ENCODE measurements around the gene BSDC1. TPM values are rescaled to one million over a fixed set of nuclear protein-coding genes. Genes with fewer than 3 reads are reported as not detected.

BSDC1 gene
- total and polyA plus RNA-seq, 2 of the 13 experiments (the other 11 are each of a cell fraction or from before 2014, with no cell fraction given), result 40.3 to 64.2 TPM

DNA sequence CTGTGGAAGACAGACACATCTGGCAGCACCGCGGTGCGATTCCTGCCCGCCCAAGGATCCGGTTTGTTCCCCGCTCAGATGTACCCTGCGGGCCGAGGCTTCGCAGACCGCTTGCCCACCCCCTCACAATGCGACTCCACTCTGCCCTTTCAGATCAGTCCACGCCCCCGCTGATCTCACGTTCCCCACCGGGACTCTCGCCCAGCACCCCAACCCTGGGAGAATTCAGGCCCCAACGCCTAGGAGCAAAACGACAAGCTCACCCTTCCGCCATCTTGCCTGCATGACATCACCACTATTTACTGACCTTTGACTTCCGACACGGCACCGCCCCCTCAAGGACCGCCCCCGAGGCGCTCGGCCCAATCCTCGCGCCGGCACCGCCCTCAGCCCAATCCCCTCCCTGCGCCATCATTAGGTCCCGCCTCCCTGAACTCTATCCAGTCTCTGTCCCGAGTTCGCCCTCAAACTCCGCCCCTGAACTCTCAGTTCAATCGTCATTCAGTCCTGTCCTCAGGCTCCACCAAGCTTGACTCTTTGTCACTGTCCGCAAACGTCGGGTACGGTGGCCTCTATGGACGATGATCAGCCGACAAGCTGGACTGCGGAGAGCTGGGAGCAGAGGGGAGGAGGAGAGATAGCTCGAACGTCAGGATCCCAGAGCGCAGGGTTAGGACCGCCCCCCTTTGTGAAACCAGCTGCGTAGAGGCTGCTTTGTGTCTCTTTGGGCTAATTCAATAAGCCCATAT is at the start of gene BSDC1 (continued):
- TF ChIP-seq ELF1 (CRISPR knock-in tag; IDR thresholded peaks at IDR 0.05) (peak; percentile 54), SP1 (IDR thresholded peaks at IDR 0.05) (peak; percentile 72; the same call in 1 of the 2 replicates), SP1 (CRISPR knock-in tag; IDR thresholded peaks at IDR 0.05) (peak; percentile 81), REL (CRISPR knock-in tag; conservative IDR thresholded peaks at IDR 0.05) (0 out of 2 replicates have a peak, but pooled peaks have one; percentile 19), NBN (conservative IDR thresholded peaks at IDR 0.05) (no peak), ZNF572 (CRISPR knock-in tag; IDR thresholded peaks at IDR 0.05) (0 out of 2 replicates have a peak, but pooled peaks have one; percentile 12), ELF4 (CRISPR knock-in tag; IDR thresholded peaks at IDR 0.05; ENCODE audit: borderline replicate concordance) (no peak; the same call in 1 of the 2 replicates), PLRG1 (conservative IDR thresholded peaks at IDR 0.05) (no peak), ONECUT2 (CRISPR knock-in tag; IDR thresholded peaks at IDR 0.05) (no peak), SP4 (CRISPR knock-in tag; IDR thresholded peaks at IDR 0.05) (peak; percentile 93), ZNF121 (CRISPR knock-in tag; IDR thresholded peaks at IDR 0.05) (0 out of 2 replicates have a peak, but pooled peaks have one; percentile 8), ZNF501 (CRISPR knock-in tag; IDR thresholded peaks at IDR 0.05) (peak; percentile 71; the same call in 1 of the 2 replicates), ZNF891 (CRISPR knock-in tag; IDR thresholded peaks at IDR 0.05) (0 out of 2 replicates have a peak, but pooled peaks have one; percentile 16), JUNB (CRISPR knock-in tag; IDR thresholded peaks at IDR 0.05; ENCODE audit: borderline replicate concordance) (peak; percentile 60; the same call in 1 of the 2 replicates), NFE2 (CRISPR knock-in tag; IDR thresholded peaks at IDR 0.05) (no peak), HOXA7 (CRISPR knock-in tag; IDR thresholded peaks at IDR 0.05) (no peak), RBAK (CRISPR knock-in tag; IDR thresholded peaks at IDR 0.05) (peak; percentile 80; the same call in 1 of the 2 replicates), ZNF792 (CRISPR knock-in tag; IDR thresholded peaks at IDR 0.05) (peak; percentile 88)
- TF ChIP-seq, protein P1, sequence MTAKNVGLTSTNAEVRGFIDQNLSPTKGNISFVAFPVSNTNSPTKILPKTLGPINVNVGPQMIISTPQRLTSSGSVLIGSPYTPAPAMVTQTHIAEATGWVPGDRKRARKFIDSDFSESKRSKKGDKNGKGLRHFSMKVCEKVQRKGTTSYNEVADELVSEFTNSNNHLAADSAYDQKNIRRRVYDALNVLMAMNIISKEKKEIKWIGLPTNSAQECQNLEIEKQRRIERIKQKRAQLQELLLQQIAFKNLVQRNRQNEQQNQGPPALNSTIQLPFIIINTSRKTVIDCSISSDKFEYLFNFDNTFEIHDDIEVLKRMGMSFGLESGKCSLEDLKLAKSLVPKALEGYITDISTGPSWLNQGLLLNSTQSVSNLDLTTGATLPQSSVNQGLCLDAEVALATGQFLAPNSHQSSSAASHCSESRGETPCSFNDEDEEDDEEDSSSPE (CRISPR knock-in tag; IDR thresholded peaks at IDR 0.05), result no peak
- TF ChIP-seq, protein P2, sequence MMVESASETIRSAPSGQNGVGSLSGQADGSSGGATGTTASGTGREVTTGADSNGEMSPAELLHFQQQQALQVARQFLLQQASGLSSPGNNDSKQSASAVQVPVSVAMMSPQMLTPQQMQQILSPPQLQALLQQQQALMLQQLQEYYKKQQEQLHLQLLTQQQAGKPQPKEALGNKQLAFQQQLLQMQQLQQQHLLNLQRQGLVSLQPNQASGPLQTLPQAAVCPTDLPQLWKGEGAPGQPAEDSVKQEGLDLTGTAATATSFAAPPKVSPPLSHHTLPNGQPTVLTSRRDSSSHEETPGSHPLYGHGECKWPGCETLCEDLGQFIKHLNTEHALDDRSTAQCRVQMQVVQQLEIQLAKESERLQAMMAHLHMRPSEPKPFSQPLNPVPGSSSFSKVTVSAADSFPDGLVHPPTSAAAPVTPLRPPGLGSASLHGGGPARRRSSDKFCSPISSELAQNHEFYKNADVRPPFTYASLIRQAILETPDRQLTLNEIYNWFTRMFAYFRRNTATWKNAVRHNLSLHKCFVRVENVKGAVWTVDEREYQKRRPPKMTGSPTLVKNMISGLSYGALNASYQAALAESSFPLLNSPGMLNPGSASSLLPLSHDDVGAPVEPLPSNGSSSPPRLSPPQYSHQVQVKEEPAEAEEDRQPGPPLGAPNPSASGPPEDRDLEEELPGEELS (CRISPR knock-in tag; IDR thresholded peaks at IDR 0.05), result 0 out of 2 replicates have a peak, but pooled peaks have one; percentile 8
- TF ChIP-seq, protein P3, sequence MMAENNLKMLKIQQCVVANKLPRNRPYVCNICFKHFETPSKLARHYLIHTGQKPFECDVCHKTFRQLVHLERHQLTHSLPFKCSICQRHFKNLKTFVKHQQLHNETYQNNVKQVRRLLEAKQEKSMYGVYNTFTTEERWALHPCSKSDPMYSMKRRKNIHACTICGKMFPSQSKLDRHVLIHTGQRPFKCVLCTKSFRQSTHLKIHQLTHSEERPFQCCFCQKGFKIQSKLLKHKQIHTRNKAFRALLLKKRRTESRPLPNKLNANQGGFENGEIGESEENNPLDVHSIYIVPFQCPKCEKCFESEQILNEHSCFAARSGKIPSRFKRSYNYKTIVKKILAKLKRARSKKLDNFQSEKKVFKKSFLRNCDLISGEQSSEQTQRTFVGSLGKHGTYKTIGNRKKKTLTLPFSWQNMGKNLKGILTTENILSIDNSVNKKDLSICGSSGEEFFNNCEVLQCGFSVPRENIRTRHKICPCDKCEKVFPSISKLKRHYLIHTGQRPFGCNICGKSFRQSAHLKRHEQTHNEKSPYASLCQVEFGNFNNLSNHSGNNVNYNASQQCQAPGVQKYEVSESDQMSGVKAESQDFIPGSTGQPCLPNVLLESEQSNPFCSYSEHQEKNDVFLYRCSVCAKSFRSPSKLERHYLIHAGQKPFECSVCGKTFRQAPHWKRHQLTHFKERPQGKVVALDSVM (CRISPR knock-in tag; IDR thresholded peaks at IDR 0.05), result peak; percentile 62; the same call in 1 of the 2 replicates
- TF ChIP-seq, protein P4, sequence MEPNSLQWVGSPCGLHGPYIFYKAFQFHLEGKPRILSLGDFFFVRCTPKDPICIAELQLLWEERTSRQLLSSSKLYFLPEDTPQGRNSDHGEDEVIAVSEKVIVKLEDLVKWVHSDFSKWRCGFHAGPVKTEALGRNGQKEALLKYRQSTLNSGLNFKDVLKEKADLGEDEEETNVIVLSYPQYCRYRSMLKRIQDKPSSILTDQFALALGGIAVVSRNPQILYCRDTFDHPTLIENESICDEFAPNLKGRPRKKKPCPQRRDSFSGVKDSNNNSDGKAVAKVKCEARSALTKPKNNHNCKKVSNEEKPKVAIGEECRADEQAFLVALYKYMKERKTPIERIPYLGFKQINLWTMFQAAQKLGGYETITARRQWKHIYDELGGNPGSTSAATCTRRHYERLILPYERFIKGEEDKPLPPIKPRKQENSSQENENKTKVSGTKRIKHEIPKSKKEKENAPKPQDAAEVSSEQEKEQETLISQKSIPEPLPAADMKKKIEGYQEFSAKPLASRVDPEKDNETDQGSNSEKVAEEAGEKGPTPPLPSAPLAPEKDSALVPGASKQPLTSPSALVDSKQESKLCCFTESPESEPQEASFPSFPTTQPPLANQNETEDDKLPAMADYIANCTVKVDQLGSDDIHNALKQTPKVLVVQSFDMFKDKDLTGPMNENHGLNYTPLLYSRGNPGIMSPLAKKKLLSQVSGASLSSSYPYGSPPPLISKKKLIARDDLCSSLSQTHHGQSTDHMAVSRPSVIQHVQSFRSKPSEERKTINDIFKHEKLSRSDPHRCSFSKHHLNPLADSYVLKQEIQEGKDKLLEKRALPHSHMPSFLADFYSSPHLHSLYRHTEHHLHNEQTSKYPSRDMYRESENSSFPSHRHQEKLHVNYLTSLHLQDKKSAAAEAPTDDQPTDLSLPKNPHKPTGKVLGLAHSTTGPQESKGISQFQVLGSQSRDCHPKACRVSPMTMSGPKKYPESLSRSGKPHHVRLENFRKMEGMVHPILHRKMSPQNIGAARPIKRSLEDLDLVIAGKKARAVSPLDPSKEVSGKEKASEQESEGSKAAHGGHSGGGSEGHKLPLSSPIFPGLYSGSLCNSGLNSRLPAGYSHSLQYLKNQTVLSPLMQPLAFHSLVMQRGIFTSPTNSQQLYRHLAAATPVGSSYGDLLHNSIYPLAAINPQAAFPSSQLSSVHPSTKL (CRISPR knock-in tag; IDR thresholded peaks at IDR 0.05), result peak; percentile 56

Measured in HepG2 (cell line).